Muscle of leg (tissue), 11 donors: ENCODE measurements around the gene ZNF776. TPM values are rescaled to one million over a fixed set of nuclear protein-coding genes. Genes with fewer than 3 reads are reported as not detected.

Experiments used
- DNase-seq: peaks from one replicate; pipeline ENCODE4 v3.0.0; 2013
- H3K27ac ChIP-seq: one replicate; pipeline ENCODE4 v1.5.1; 2013; ENCODE audit warnings: mild to moderate bottlenecking, low read length, control low read depth
- H3K27me3 ChIP-seq: one replicate; pipeline ENCODE4 v1.6.1; 2013; ENCODE audit warnings: low read length; ENCODE audit not compliant: control insufficient read depth, insufficient read depth
- H3K36me3 ChIP-seq: one replicate; pipeline ENCODE4 v1.6.1; 2013; ENCODE audit warnings: low read length; ENCODE audit not compliant: control insufficient read depth, insufficient read depth
- H3K4me1 ChIP-seq: one replicate; pipeline ENCODE4 v1.6.1; 2013; ENCODE audit warnings: low read length; ENCODE audit not compliant: control insufficient read depth, insufficient read depth
- H3K4me3 ChIP-seq: one replicate; pipeline ENCODE4 v1.5.1; 2013; ENCODE audit warnings: low read length, control low read depth
- H3K9me3 ChIP-seq: replicated peaks from 2 replicates; pipeline ENCODE4 v1.6.1; 2013; ENCODE audit warnings: low read depth, low read length; ENCODE audit not compliant: control insufficient read depth
- WGBS: methylation state at CpG from one replicate; pipeline ENCODE4 v1.1.5; 2013; ENCODE audit warnings: missing lambda C conversion rate; ENCODE audit not compliant: insufficient coverage; 5-methylcytosine and 5-hydroxymethylcytosine counted together
- polyA plus RNA-seq, 8 donors: library from polyadenylated mRNA; unstranded; fragments of 120-200 nt; gene quantifications; one replicate each; pipeline versions ENCODE4 v1.2.1 to v1.2.3, GENCODE V29; 2013; ENCODE audit warnings: inconsistent platforms in 1 of 8, low replicate concordance in 1 of 8; ENCODE audit not compliant: insufficient read length in 8 of 8, insufficient read depth in 1 of 8
- total RNA-seq: library from RNA; stranded (reverse); fragments of 120-200 nt; gene quantifications from one replicate; pipeline ENCODE4 v1.2.4, GENCODE V29; 2013

Gene ZNF776
- total and polyA plus RNA-seq, 9 donors, result 12.3 to 18.5 (median 13.3) TPM

DNA sequence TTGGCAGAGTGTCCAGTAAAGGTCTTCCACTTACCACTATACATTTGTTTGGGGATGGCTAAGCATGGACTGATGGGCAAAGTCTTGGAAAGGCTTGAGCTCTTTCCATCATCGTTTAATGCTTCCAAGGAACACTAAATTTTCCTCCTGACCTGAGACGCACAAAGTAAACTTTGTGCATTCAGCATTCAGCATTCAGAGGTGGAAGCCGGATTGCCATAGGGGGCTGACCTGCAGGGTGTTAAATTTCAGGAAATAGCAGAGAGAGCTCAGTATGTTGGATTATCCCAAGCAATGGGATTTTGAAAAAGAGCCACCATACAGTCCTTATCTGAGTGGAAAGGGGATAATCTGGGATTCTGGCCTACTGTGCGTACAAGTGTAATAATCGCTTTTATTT is 54.1 kb downstream of the ZNF776 start:
- Histone ChIP-seq H3K27ac (no peak overlapping the region), H3K9me3 (no peaks in the 10 kb centered on the region), H3K4me3 (no peak overlapping the region), H3K27me3 (no peaks in the 10 kb centered on the region), H3K36me3 (peaks cover 5% of the 10 kb centered on the region), H3K4me1 (peaks cover 3% of the 10 kb centered on the region)
- 17% methylated on average over 1 of the region's 5 CpGs for WGBS
- DNase-seq, result no peak

DNA sequence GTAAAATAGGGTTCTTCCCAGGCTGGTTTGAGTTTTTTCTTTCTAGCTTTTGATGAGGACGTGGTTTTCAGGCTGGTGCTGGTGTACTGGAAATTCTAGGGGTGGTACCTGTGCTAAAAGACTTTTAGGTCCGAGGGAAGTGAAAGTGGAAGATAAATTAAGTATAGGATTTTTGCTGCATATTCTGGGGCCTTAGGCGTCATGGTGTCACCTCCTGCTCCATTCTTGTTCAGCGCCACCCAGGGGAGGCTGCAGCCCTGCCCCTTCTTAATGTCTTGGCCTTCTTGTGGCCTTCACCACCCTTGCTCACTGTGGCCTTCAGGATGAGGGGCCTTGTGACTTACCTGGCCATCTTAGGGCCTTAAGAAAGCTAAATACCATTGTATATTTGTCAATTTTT is 55.7 kb downstream of the ZNF776 start:
- H3K27me3 ChIP-seq, result no peaks in the 10 kb centered on the region
- 81% methylated on average over 4 of the region's 4 CpGs for WGBS
- H3K27ac ChIP-seq, result no peak overlapping the region
- H3K4me1 ChIP-seq, result peaks cover 3% of the 10 kb centered on the region
- no peak for DNase-seq
- H3K36me3 ChIP-seq, result peaks cover 3% of the 10 kb centered on the region
- no peaks in the 10 kb centered on the region for H3K9me3 ChIP-seq
- H3K4me3 ChIP-seq, result no peak overlapping the region

DNA sequence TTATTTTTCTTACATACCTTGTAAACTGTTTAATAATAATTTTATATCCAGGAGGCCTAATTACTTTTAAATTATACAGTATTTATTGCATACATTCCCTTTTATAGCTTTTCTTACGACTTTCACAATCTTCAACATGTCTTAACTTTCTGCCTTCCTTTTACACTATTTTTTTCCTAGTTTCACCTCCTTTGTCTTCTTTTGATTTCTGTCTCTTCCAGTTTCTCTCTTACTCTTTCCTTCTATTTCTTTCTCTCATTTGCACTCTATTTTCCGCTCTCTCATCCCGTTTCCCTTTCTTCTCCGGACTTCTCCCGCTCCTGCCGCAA is 56.6 kb downstream of the ZNF776 start:
- 2% methylated on average over 6 of the region's 6 CpGs for WGBS

DNA sequence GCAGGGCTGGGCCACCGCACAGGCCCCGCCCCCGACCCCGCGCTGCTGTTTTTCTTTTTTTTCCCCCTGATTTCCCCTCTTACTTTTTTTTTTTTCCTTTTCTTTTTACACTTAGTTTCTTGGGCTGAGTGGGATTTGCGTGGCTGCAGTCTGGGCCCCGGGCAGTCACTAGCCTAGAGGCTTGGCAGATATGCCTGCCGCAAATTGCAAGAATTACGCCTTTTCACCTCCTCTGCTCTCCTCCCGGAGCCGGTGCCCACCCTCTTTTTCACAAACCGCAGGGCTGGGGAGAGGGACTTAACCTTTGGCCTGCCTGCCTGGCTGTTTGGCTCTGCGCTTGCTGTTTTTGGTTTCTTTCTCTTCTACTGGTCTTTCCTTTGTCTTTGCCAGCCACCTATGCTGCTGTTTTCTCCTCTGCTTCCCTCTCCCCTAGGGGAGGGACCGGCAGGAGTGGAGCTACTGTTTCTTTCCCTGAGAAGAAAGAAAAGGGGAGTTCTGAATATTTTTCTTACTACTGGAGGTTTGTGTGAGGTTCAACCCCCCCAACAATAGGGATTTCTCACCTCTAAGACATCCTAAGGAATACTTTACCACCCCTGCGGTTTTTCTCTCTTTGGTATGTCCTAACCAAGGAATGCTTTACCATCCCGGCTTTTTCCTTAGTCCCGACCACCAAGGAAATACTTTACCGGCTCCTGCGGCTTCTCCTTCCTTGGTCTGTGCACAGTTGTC is 57.1 kb downstream of the ZNF776 start:
- peak; percentile 58 for DNase-seq
- 0% methylated on average over 8 of the region's 19 CpGs for WGBS

More for the DNA sequence above, 56.6 kb downstream of the ZNF776 start:
- H3K9me3 ChIP-seq, result no peaks in the 10 kb centered on the region
- no peak for DNase-seq
- peak overlapping the region; percentile 56 for H3K4me3 ChIP-seq
- no peaks in the 10 kb centered on the region for H3K27me3 ChIP-seq
- peaks cover 3% of the 10 kb centered on the region for H3K4me1 ChIP-seq
- H3K36me3 ChIP-seq, result peaks cover 8% of the 10 kb centered on the region
- peak overlapping the region; percentile 89 for H3K27ac ChIP-seq

DNA sequence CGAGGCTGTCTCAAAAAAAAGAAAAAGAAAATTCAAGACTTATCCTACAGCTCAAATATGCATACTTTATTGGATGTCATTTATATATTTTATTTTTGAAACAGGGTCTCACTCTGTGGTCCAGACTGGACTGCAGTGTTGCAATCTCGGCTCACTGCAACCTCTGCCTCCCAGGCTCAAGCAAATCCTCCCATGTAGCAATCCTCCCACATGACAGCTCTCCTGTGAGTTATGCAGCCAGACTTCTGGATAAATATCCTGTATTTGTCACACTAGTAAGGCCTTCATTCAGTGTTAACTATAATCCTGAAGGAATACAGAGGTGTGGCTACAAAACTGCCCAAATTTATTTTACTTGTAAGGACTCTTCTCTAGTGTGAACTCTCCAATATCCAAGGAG is 60.9 kb downstream of the ZNF776 start:
- DNase-seq, result no peak
- Histone ChIP-seq H3K27ac (no peak overlapping the region), H3K27me3 (no peaks in the 10 kb centered on the region), H3K4me3 (no peak overlapping the region), H3K9me3 (no peaks in the 10 kb centered on the region), H3K36me3 (peaks cover 19% of the 10 kb centered on the region), H3K4me1 (peaks cover 3% of the 10 kb centered on the region)
- WGBS, result 75% methylated on average over 1 of the region's 2 CpGs

More for the DNA sequence above, 57.1 kb downstream of the ZNF776 start:
- Histone ChIP-seq H3K36me3 (peaks cover 13% of the 10 kb centered on the region), H3K4me3 (peak overlapping the region; percentile 56), H3K4me1 (peaks cover 3% of the 10 kb centered on the region), H3K9me3 (no peaks in the 10 kb centered on the region), H3K27me3 (no peaks in the 10 kb centered on the region), H3K27ac (peak overlapping the region; percentile 89)

Other genes with a start within 250 kb of the ZNF776 start
- 11.8 TPM for gene ZNF773, start 246.9 kb upstream of the ZNF776 start, total RNA-seq
- gene ZNF773, start 246.9 kb upstream of the ZNF776 start, polyA plus RNA-seq, result 1 to 10 TPM; 5.5 to 8.7 (median 7.0) TPM
- 7.4 TPM for gene ZNF549, start 219.5 kb upstream of the ZNF776 start, total RNA-seq
- gene ZNF549, start 219.5 kb upstream of the ZNF776 start, polyA plus RNA-seq, result 1 to 10 TPM; 5.6 to 8.6 (median 6.5) TPM
- 11.6 TPM for gene ZNF550, start 187.0 kb upstream of the ZNF776 start, total RNA-seq
- gene ZNF550, start 187.0 kb upstream of the ZNF776 start, polyA plus RNA-seq, result 10 to 100 TPM in 6 of 8 donors, 1 to 10 TPM in 2; 8.2 to 13.9 (median 10.7) TPM
- 6.4 TPM for gene ZNF416, start 167.9 kb upstream of the ZNF776 start, total RNA-seq
- 1 to 10 TPM; 3.8 to 6.1 (median 4.9) TPM for gene ZNF416, start 167.9 kb upstream of the ZNF776 start, polyA plus RNA-seq
- gene ZIK1, start 162.7 kb upstream of the ZNF776 start, total RNA-seq, result 9.2 TPM
- 1 to 10 TPM; 4.7 to 7.2 (median 5.8) TPM for gene ZIK1, start 162.7 kb upstream of the ZNF776 start, polyA plus RNA-seq
- gene ZNF530, start 146.9 kb upstream of the ZNF776 start, total RNA-seq, result 3.9 TPM
- 1 to 10 TPM; 2.7 to 4.6 (median 3.4) TPM for gene ZNF530, start 146.9 kb upstream of the ZNF776 start, polyA plus RNA-seq
- 17.2 TPM for gene ZNF134, start 132.6 kb upstream of the ZNF776 start, total RNA-seq
- gene ZNF134, start 132.6 kb upstream of the ZNF776 start, polyA plus RNA-seq, result 10 to 100 TPM in 7 of 8 donors, 1 to 10 TPM in 1; 10.0 to 14.3 (median 13.2) TPM
- gene ZNF211, start 113.6 kb upstream of the ZNF776 start, total RNA-seq, result 15.4 TPM
- 10 to 100 TPM; 11.4 to 20.7 (median 13.1) TPM for gene ZNF211, start 113.6 kb upstream of the ZNF776 start, polyA plus RNA-seq
- gene ZSCAN4, start 77.9 kb upstream of the ZNF776 start, total RNA-seq, result not detected
- not detected for gene ZSCAN4, start 77.9 kb upstream of the ZNF776 start, polyA plus RNA-seq
- 9.0 TPM for gene ZNF551, start 64.8 kb upstream of the ZNF776 start, total RNA-seq
- gene ZNF551, start 64.8 kb upstream of the ZNF776 start, polyA plus RNA-seq, result 1 to 10 TPM; 4.7 to 8.0 (median 5.5) TPM
- gene ZNF154, start 37.6 kb upstream of the ZNF776 start, total RNA-seq, result 7.6 TPM
- gene ZNF154, start 37.6 kb upstream of the ZNF776 start, polyA plus RNA-seq, result 10 to 100 TPM in 4 of 8 donors, 1 to 10 TPM in 4; 8.7 to 14.2 (median 10.0) TPM
- 9.4 TPM for gene ZNF671, start 19.2 kb upstream of the ZNF776 start, total RNA-seq
- 10 to 100 TPM in 1 of 8 donors, 1 to 10 TPM in 7; 5.9 to 11.2 (median 7.1) TPM for gene ZNF671, start 19.2 kb upstream of the ZNF776 start, polyA plus RNA-seq
- gene ZNF586, start 22.9 kb downstream of the ZNF776 start, total RNA-seq, result 20.7 TPM
- 10 to 100 TPM in 7 of 8 donors, 1 to 10 TPM in 1; 9.2 to 13.4 (median 11.0) TPM for gene ZNF586, start 22.9 kb downstream of the ZNF776 start, polyA plus RNA-seq
- gene ZNF552, start 68.1 kb downstream of the ZNF776 start, total RNA-seq, result 5.5 TPM
- 1 to 10 TPM; 2.8 to 9.3 (median 4.2) TPM for gene ZNF552, start 68.1 kb downstream of the ZNF776 start, polyA plus RNA-seq
- 10.5 TPM for gene ZNF587B, start 83.5 kb downstream of the ZNF776 start, total RNA-seq
- 1 to 10 TPM; 3.3 to 6.9 (median 4.3) TPM for gene ZNF587B, start 83.5 kb downstream of the ZNF776 start, polyA plus RNA-seq
- gene ZNF587, start 103.0 kb downstream of the ZNF776 start, total RNA-seq, result 19.3 TPM
- gene ZNF587, start 103.0 kb downstream of the ZNF776 start, polyA plus RNA-seq, result 10 to 100 TPM in 7 of 8 donors, 1 to 10 TPM in 1; 7.5 to 20.6 (median 12.6) TPM
- gene ZNF814, start 142.2 kb downstream of the ZNF776 start, total RNA-seq, result 10.8 TPM
- gene ZNF814, start 142.2 kb downstream of the ZNF776 start, polyA plus RNA-seq, result 10 to 100 TPM; 15.7 to 29.7 (median 22.0) TPM
- 16.4 TPM for gene ZNF417, start 169.8 kb downstream of the ZNF776 start, total RNA-seq
- gene ZNF417, start 169.8 kb downstream of the ZNF776 start, polyA plus RNA-seq, result 10 to 100 TPM in 6 of 8 donors, 1 to 10 TPM in 2; 7.7 to 15.4 (median 11.0) TPM
- 14.1 TPM for gene ZNF418, start 188.6 kb downstream of the ZNF776 start, total RNA-seq
- gene ZNF418, start 188.6 kb downstream of the ZNF776 start, polyA plus RNA-seq, result 10 to 100 TPM in 1 of 8 donors, 1 to 10 TPM in 7; 6.7 to 15.6 (median 8.3) TPM
- 6.7 TPM for gene ZNF256, start 200.9 kb downstream of the ZNF776 start, total RNA-seq
- gene ZNF256, start 200.9 kb downstream of the ZNF776 start, polyA plus RNA-seq, result 1 to 10 TPM; 5.0 to 6.0 (median 5.5) TPM
- 0.89 TPM for gene C19orf18, start 227.7 kb downstream of the ZNF776 start, total RNA-seq
- 1 to 10 TPM in 4 of 8 donors, under 1 TPM in 4; 0.31 to 2.4 (median 1.00) TPM for gene C19orf18, start 227.7 kb downstream of the ZNF776 start, polyA plus RNA-seq